Measurements from ENCODE around the gene SYTL1. TPM values are rescaled to one million over a fixed set of nuclear protein-coding genes. Genes with fewer than 3 reads are reported as not detected.

SYTL1 gene
- total RNA-seq, 2 donors from 2014 or later: 6.7 to 7.5 TPM

DNA sequence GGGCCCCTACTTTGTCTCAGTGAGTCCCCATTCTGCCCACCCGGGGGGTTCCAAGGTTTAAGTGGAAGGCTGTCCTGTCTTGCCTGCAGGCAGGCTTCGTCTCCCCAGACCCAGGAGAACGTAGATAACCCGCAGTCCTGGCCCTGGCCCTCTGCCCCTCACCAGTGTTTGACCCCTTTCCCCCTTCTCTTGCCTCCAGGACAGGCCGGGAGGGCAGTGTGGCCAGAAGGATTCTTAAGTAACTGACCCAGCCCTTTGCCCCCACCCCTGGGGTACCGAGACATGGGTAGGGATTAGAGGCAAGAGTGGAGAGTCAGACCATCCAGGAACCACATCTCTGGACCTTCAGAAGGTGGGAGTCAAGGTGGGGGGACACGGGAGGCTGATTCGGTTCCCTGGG, 11.0 kb upstream of the SYTL1 start:
- WGBS, 2 experiments (ENCODE audit: insufficient coverage in 1 of 2, insufficient read length in 1 of 2): 92 to 100% methylated on average over 5 to 8 of the region's 8 CpGs
- no peaks in the 10 kb centered on the region for H3K27me3 Mint-ChIP-seq (ENCODE audit: insufficient read depth)

DNA sequence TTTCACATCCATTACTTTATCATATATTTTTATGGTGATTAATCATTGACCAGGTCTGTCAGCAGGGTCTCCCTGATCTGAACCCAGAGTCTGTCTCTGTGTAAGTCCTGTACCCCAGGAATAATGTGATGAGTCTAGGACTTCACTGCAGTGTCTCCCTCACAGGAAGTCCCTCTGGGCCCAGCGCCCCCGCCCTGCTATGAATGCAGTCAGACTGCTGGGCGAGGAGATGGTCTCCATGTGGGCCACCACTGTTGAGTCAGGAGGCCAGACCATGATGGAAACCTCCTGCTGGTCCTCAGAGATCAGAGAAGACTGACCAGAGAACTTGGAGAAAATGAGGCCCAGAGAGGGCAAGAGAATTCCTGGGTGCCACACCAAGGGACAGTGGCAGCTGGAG, 10.4 kb upstream of the SYTL1 start:
- Histone ChIP-seq H3K27me3 (ENCODE audit: control insufficient read depth, insufficient read depth, low read length, poor library complexity, severe bottlenecking) (no peaks in the 10 kb centered on the region), H3K36me3 (ENCODE audit: control insufficient read depth, insufficient read depth, low read length) (peaks cover 58% of the 10 kb centered on the region), H3K4me3 (ENCODE audit: low read length) (no peak overlapping the region), H3K9me3 (ENCODE audit: control insufficient read depth, low read length) (no peaks in the 10 kb centered on the region), H3K27ac (ENCODE audit: low read depth, low read length) (no peak overlapping the region), H3K4me1 (ENCODE audit: control insufficient read depth, insufficient read depth, low read length) (no peaks in the 10 kb centered on the region), H3K9ac (ENCODE audit: extremely low read depth, low read length, poor library complexity, severe bottlenecking) (no peak overlapping the region)
- H3K36me3 Mint-ChIP-seq (ENCODE audit: low read depth): peaks cover 42% of the 10 kb centered on the region
- peak; percentile 31 for DNase-seq
- no peaks in the 10 kb centered on the region for H3K27me3 Mint-ChIP-seq (ENCODE audit: insufficient read depth)
- H3K9me3 Mint-ChIP-seq: no peaks in the 10 kb centered on the region
- H3K4me1 Mint-ChIP-seq: no peaks in the 10 kb centered on the region
- 87% methylated on average over 3 of the region's 3 CpGs; no CpG with 5 or more reads in 1 of the 2 experiments for WGBS, 2 experiments (ENCODE audit: insufficient coverage in 1 of 2, insufficient read length in 1 of 2)
- TF ChIP-seq, protein P1, sequence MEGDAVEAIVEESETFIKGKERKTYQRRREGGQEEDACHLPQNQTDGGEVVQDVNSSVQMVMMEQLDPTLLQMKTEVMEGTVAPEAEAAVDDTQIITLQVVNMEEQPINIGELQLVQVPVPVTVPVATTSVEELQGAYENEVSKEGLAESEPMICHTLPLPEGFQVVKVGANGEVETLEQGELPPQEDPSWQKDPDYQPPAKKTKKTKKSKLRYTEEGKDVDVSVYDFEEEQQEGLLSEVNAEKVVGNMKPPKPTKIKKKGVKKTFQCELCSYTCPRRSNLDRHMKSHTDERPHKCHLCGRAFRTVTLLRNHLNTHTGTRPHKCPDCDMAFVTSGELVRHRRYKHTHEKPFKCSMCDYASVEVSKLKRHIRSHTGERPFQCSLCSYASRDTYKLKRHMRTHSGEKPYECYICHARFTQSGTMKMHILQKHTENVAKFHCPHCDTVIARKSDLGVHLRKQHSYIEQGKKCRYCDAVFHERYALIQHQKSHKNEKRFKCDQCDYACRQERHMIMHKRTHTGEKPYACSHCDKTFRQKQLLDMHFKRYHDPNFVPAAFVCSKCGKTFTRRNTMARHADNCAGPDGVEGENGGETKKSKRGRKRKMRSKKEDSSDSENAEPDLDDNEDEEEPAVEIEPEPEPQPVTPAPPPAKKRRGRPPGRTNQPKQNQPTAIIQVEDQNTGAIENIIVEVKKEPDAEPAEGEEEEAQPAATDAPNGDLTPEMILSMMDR (conservative IDR thresholded peaks at IDR 0.05): no peak
- H3K27ac Mint-ChIP-seq: no peak overlapping the region
- no peak overlapping the region for H3K4me3 Mint-ChIP-seq

More for the DNA sequence above, 11.0 kb upstream of the SYTL1 start:
- H3K27ac Mint-ChIP-seq: no peak overlapping the region
- Histone ChIP-seq H3K4me3 (ENCODE audit: low read length) (no peak overlapping the region), H3K9me3 (ENCODE audit: control insufficient read depth, low read length) (no peaks in the 10 kb centered on the region), H3K36me3 (ENCODE audit: control insufficient read depth, insufficient read depth, low read length) (peaks cover 64% of the 10 kb centered on the region), H3K27me3 (ENCODE audit: control insufficient read depth, insufficient read depth, low read length, poor library complexity, severe bottlenecking) (no peaks in the 10 kb centered on the region), H3K9ac (ENCODE audit: extremely low read depth, low read length, poor library complexity, severe bottlenecking) (no peak overlapping the region), H3K27ac (ENCODE audit: low read depth, low read length) (no peak overlapping the region), H3K4me1 (ENCODE audit: control insufficient read depth, insufficient read depth, low read length) (no peaks in the 10 kb centered on the region)
- H3K4me3 Mint-ChIP-seq: no peak overlapping the region
- no peaks in the 10 kb centered on the region for H3K4me1 Mint-ChIP-seq
- peaks cover 42% of the 10 kb centered on the region for H3K36me3 Mint-ChIP-seq (ENCODE audit: low read depth)
- DNase-seq: peak; percentile 38
- TF ChIP-seq, protein P1 (conservative IDR thresholded peaks at IDR 0.05): no peak
- H3K9me3 Mint-ChIP-seq: no peaks in the 10 kb centered on the region

DNA sequence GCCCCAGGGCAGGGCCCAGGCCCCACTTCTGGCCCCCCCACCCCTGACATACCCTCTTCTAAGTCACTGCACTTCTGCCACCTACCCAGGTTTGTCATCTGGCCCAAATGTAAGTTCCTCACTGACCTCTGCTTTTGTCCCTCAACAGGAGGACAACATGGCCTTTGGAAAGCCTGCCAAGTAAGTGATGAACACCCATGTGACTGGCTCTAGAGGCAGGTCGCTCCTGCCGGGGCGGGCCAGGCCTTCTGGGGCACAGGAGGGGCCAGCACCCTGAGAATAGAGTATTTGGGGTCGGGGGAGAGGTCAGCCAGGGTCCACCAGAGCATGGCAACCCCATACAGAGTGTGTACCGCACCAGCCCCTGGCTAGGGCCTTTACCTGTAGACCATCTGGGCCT, 9.9 kb upstream of the SYTL1 start:
- H3K27me3 ChIP-seq (ENCODE audit: control insufficient read depth, insufficient read depth, low read length, poor library complexity, severe bottlenecking): no peaks in the 10 kb centered on the region
- H3K4me1 Mint-ChIP-seq: no peaks in the 10 kb centered on the region
- no peak overlapping the region for H3K27ac ChIP-seq (ENCODE audit: low read depth, low read length)
- H3K27me3 Mint-ChIP-seq (ENCODE audit: insufficient read depth): no peaks in the 10 kb centered on the region
- peaks cover 46% of the 10 kb centered on the region for H3K36me3 Mint-ChIP-seq (ENCODE audit: low read depth)
- H3K9me3 Mint-ChIP-seq: no peaks in the 10 kb centered on the region
- no peak overlapping the region for H3K9ac ChIP-seq (ENCODE audit: extremely low read depth, low read length, poor library complexity, severe bottlenecking)
- no peak overlapping the region for H3K4me3 Mint-ChIP-seq
- H3K27ac Mint-ChIP-seq: no peak overlapping the region
- TF ChIP-seq, protein P1 (conservative IDR thresholded peaks at IDR 0.05): no peak
- 94 to 97% methylated on average over 5 of the region's 5 CpGs for WGBS, 2 experiments (ENCODE audit: insufficient coverage in 1 of 2, insufficient read length in 1 of 2)
- no peaks in the 10 kb centered on the region for H3K9me3 ChIP-seq (ENCODE audit: control insufficient read depth, low read length)
- H3K4me3 ChIP-seq (ENCODE audit: low read length): no peak overlapping the region
- DNase-seq: peak; percentile 41
- H3K4me1 ChIP-seq (ENCODE audit: control insufficient read depth, insufficient read depth, low read length): no peaks in the 10 kb centered on the region
- peaks cover 53% of the 10 kb centered on the region for H3K36me3 ChIP-seq (ENCODE audit: control insufficient read depth, insufficient read depth, low read length)
